ENCODE data around the gene ING3.

GRCh38 chr7:121008816-121009215, 58.2 kb downstream of the ING3 start:
- TF ChIP-seq, protein P1, sequence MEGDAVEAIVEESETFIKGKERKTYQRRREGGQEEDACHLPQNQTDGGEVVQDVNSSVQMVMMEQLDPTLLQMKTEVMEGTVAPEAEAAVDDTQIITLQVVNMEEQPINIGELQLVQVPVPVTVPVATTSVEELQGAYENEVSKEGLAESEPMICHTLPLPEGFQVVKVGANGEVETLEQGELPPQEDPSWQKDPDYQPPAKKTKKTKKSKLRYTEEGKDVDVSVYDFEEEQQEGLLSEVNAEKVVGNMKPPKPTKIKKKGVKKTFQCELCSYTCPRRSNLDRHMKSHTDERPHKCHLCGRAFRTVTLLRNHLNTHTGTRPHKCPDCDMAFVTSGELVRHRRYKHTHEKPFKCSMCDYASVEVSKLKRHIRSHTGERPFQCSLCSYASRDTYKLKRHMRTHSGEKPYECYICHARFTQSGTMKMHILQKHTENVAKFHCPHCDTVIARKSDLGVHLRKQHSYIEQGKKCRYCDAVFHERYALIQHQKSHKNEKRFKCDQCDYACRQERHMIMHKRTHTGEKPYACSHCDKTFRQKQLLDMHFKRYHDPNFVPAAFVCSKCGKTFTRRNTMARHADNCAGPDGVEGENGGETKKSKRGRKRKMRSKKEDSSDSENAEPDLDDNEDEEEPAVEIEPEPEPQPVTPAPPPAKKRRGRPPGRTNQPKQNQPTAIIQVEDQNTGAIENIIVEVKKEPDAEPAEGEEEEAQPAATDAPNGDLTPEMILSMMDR (IDR thresholded peaks at IDR 0.05; ENCODE audit: insufficient read depth, low read length) = no peak
- TF ChIP-seq, protein P2, sequence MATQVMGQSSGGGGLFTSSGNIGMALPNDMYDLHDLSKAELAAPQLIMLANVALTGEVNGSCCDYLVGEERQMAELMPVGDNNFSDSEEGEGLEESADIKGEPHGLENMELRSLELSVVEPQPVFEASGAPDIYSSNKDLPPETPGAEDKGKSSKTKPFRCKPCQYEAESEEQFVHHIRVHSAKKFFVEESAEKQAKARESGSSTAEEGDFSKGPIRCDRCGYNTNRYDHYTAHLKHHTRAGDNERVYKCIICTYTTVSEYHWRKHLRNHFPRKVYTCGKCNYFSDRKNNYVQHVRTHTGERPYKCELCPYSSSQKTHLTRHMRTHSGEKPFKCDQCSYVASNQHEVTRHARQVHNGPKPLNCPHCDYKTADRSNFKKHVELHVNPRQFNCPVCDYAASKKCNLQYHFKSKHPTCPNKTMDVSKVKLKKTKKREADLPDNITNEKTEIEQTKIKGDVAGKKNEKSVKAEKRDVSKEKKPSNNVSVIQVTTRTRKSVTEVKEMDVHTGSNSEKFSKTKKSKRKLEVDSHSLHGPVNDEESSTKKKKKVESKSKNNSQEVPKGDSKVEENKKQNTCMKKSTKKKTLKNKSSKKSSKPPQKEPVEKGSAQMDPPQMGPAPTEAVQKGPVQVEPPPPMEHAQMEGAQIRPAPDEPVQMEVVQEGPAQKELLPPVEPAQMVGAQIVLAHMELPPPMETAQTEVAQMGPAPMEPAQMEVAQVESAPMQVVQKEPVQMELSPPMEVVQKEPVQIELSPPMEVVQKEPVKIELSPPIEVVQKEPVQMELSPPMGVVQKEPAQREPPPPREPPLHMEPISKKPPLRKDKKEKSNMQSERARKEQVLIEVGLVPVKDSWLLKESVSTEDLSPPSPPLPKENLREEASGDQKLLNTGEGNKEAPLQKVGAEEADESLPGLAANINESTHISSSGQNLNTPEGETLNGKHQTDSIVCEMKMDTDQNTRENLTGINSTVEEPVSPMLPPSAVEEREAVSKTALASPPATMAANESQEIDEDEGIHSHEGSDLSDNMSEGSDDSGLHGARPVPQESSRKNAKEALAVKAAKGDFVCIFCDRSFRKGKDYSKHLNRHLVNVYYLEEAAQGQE (IDR thresholded peaks at IDR 0.05; ENCODE audit: insufficient replicate concordance, low read depth) = no peak
